Measurements from ENCODE around the gene USE1.
"Not testable (repeated sequence)": the region's sequence is repeated elsewhere in the genome, so short reads cannot be mapped to it uniquely, and the experiment has no call there.

The USE1 gene, protein sequence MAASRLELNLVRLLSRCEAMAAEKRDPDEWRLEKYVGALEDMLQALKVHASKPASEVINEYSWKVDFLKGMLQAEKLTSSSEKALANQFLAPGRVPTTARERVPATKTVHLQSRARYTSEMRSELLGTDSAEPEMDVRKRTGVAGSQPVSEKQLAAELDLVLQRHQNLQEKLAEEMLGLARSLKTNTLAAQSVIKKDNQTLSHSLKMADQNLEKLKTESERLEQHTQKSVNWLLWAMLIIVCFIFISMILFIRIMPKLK

DNA sequence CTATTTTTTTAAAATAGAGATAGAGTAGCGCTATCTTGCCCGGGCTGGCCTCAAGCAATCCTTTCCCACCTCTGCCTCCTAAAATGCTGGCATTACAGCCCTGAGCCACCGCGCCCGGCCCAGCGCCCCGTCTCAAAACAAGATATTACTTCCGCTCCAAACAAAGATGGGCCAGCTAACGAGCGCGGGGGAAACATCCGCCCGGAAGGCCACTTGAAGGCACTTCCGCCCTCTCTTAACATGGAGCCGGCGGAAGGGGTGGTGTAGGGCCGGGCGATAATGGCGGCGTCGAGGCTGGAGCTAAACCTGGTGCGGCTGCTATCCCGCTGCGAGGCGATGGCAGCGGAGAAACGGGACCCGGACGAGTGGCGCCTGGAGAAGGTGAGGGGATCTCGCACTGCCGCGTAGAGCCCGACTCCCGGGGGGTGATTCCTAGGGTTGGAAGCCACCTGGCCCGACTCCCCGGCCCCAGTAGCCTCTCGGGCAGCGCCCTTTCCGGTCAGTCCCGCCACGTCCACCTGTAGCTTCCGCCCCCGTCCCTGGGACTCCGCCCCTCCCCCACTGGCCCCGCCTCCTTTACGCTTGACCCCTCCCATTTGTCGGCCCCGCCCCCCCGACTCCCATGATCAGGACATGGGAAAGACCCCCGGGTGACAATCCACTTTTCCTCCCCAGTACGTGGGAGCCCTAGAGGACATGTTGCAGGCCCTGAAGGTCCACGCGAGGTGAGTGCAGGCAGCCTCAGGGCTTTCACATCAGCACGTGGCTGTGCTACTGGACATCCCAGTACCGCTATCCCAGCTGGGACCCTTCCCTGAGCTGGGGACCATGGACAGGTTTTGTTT lies at the start of gene USE1:
Gene USE1 (plus strand): TSS at position 231 of the 845 bp plus-strand sequence. CDS start 49 bp downstream, at position 280.
- DNase-seq = peak; percentile 91

DNA sequence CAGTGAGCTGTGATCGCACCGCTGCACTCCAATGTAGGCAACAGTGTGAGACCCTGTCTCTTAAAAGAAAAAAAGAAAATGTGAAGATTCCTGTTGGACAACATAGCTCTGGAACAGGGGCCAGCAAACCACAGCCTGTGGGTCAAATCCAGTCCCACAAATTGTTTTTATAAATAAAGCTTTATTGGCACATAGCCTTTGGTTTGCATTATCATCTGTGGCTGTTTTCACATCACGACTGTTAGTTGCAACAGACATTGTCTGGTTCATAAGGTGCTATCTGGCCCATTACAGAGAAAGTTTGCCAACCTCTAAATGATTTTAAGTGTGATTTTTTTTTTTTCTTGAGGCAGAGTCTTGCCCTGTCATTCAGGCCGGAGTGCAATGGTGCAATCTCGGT lies 49.4 kb upstream of the USE1 start:
- DNase-seq = no peak

DNA sequence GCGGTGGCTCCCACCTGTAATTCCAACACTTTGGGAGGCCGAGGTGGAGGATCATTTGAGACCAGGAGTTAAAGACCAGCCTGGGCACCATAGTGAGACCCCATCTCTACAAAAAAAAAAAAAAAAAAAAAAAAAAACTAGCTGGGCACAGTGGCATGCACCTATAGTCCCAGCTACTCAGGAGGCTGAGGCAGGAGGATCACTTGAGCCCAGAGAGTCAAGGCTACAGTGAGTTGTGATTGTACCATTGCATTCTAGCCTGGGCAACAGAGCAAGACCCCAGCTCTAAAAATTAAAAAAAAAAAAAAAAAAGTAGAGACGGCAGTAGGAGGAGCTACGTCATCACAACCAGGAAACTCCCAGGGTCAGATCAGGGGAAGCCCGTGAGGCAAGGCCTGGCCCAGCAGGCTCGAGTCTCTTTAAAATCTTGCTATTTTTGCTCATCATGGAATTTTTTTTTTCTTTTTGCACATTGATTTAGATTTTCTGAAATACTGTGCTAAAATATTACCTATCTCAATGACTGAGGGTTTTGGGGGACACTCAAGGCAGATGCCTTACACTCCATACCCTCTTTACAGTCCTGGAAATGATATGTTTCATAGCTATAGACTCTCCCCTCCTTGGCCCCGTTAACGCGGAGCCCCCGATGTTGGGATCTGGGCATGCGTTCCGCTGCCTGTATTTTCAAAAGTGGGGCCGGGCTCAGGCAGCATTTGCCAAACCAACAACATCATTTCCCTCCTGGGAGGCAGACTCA lies 44.4 kb upstream of the USE1 start:
- no peak for DNase-seq

DNA sequence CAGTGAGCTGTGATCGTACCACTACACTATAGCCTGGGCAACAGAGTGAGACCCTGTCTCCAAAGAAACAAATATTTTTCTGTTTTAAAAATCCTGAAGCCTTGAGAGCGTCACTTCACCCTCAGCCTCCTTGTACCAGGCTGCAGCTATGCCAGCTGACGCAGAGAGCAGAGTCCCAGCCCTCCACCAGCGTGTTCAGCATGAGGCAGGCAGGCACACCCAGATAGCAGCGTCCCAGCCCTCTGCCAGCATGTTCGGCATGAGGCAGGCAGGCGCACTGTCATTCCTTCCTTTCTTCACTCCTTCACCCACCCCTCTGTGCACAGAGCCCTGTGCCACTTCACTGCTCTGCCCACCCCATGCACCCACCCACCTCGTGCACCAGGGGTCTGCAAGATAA lies 43.3 kb upstream of the USE1 start:
- DNase-seq = no peak

DNA sequence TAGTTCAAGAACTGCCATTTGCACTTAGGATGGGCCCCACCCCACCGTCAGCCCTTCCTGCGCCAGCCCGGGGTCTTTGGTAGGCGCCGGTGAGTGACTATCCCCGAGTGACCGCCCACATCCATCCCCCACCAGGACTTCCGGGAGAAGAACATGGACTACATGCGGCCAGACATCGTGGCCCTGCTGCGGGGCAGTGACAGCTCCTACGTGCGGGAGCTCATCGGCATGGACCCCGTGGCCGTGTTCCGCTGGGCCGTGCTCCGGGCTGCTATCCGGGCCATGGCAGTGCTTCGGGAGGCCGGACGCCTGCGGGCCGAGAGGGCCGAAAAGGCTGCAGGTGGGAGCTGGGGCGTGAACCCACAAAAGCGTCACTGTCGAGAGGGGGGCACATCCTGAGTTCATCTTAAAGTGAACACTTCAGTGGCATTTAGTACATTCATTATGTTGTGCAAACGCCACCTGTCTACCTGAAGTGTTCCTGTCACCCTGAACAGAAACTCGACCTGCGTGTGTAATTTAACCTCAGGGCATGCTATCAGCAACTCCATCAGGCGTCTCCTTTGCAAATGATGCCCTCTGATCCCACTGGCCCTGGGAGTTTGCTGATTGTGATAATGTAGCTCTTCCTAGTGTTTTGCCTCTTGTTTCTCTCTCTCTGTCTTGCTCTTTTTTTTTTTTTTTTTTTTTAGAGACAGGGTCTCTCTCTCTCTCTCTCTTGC lies 42.4 kb upstream of the USE1 start:
- no peak for DNase-seq

DNA sequence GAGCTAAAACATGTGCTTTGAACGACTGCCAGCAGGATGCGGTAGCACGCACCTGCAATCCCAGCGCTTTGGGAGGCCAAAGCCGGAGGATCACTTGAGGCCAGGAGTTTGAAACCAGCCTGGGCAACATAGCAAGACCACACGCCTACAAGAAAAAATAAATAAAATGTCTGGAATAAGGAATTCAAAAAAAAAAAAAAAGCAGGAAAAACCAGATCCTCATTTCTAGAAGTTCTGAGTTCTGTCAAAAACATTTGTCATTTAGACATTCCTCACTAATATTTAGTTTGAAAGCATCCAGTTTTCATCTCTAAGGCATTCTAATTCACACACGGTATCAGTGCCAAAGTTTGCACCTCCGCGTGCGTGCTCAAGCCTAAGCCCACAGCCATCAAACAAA lies 36.9 kb upstream of the USE1 start:
- no peak for DNase-seq

DNA sequence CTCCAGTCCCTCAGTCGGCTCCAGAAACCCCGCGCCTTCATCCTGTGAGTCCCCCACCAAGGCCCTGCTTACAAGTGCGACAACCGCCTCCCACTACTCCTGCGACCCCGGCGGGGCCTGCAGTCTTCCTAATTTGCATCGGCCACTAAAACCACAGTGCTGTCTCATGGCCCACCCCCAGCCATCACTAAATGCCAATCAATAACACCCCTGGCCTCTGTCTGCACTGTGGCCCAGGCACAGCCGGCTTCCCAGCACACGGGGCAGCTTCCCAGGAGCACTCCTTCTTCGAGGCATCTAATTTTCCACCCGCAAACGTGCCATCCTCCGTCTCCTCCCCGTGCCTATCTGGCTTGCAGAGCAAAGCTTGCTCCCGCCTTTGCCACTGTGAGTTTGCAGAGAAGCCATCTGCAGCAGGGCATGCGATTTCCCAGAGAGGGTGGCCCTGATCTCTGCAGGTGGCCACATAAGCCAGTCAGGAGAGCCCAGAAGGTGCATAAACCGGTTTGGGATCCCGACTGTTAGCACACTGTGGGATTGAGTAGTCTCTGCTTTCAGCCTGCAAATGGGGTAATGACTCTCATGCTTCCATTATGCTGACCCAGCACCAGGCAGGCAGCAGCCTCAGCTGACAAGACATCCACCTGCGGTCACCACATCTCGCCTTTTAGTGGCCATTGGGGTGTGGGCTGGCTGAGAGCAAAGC lies 34.0 kb upstream of the USE1 start:
- no peak for DNase-seq

DNA sequence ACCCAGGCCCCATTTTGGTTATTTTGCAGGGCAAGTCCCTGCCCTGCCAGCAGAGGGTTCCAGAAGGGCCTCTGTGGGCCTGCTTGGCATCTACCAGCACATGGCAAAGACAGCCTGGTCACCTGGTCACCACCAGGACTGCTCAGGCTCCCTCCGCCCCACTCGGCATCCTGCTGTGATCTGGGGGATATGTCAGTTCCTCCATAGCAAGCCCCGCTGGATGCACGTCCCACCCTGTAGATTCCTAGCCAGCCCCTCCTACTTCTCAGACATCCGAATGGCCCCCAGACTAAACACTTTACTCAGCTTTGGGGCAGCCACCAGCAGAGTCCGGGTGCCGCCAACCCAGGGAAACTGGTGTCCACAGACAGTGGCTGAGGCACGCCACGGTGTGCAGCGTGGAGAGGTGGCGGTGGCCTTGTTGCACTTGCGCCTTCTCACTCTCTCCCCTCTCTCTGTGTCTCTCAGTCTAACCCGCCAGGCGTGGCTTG lies 31.8 kb upstream of the USE1 start:
- no peak for DNase-seq

DNA sequence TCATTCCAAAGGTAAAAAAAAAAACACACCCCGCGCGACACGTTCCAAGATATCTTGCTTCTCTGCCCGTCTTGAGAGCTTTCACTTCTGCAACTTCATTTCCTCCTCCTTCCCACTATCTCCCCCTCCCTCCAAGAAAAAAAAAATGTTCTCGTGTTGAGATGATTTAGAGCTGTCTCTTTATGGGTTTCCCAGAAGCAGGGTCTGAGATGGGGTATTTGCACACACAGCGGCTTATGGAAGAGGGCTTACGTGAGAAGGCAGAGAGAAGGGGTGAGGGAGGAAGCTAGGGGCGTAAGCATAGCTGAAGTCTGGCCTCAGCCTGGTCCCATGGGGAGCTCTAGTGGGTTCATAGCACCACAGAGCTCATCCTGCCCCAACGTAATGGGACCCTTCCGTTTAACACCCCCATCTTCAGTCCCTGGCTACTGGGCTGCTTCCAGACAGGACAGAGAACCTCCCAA lies 31.3 kb upstream of the USE1 start:
- peak; percentile 19 for DNase-seq

DNA sequence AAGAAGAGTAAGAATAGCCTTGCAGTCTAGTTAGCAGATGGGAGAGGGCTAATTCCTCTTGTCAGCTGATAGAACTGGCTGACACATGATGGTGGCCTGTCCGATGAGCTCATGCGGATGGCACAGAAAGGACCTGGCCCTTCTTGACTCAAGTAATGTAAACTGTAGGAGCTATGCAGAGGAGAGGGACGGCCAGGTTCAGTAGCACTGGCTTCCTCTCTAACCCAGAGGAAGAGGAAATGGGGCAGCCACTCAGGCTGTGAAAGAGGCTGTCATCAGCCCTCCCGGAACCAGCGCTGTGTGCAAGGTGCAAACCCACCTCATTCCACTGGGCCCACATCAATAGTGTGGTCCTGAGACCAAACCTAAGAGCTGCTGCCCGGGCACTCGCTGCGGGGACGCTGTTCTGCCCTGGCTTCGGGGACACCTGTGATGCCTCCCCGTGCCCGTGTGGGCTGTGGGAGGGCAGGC lies 30.8 kb upstream of the USE1 start:
- DNase-seq = no peak

DNA sequence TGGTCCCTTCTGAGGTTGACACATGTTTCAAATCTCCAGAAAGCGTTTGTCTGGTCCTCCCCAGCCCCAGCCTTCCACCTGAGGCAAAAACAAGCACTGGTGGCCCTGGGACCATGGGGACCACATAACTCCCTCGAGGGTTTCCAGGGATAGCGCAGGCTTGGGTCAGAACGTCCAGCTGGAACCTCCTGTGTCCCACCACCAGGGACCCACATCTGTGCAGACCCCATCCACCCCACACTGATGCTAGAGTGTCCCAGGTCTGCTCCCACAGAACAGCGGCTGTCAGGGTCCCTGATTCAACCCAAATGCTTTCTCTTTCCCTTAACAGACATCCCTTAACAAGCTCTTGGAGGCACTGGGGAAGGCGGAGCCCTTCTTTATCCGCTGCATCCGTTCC lies 29.6 kb upstream of the USE1 start:
- DNase-seq = no peak

DNA sequence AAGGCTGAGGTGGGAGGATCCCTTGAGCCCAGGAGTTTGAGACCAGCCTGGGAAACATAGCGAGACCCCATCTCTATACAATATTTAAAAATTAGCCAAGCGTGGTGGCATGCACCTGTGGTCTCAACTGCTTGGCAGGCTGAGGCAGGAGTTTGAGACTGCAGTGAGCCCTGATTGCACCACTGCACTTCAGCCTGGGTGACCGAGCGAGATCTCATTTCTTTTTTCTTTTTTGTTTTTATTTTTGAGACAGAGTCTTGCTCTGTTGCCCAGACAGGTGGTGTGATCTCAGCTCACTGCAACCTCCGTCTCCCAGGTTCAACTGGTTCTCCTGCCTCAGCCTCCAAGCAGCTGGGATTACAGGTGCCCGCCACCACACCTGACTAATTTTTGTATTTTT lies 23.4 kb upstream of the USE1 start:
- not testable (repeated sequence) for DNase-seq

DNA sequence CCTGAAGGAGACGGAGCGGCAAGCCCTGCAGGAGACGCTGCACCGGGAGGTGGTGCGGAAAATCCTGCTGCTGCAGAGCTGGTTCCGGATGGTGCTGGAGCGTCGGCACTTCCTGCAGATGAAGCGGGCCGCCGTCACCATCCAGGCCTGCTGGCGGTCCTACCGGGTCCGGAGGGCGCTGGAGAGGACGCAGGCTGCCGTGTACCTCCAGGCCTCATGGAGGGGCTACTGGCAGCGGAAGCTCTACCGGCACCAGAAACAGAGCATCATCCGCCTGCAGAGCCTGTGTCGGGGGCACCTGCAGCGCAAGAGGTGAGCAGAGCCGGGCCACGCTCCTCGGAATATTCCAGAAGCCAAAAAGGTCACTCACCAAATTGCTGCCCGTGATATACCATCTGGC lies 22.4 kb upstream of the USE1 start:
- DNase-seq = no peak

DNA sequence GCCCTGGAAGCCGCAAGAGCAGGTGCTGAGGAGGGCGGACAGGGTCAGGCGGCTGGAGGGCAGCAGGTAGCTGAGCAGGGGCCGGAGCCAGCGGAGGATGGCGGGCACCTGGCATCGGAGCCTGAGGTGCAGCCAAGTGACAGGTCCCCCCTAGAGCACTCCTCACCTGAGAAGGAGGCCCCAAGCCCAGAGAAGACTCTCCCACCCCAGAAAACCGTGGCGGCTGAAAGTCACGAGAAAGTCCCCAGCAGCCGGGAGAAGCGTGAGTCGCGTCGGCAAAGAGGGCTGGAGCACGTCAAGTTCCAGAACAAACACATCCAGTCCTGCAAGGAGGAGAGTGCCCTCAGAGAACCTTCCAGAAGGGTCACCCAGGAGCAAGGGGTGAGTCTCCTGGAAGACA lies 20.5 kb upstream of the USE1 start:
- DNase-seq = no peak

DNA sequence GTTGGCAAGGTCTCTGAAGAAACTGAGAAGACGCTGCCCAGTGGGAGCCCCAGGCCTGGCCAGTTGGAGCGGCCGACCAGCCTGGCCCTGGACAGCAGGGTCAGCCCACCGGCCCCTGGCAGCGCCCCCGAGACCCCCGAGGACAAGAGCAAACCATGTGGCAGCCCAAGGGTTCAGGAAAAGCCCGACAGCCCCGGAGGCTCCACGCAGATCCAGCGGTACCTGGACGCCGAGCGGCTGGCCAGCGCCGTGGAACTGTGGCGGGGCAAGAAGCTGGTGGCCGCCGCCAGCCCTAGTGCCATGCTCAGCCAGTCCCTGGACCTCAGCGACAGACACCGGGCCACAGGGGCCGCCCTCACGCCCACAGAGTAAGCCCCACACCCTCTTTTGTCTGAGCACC lies 20.1 kb upstream of the USE1 start:
- no peak for DNase-seq

DNA sequence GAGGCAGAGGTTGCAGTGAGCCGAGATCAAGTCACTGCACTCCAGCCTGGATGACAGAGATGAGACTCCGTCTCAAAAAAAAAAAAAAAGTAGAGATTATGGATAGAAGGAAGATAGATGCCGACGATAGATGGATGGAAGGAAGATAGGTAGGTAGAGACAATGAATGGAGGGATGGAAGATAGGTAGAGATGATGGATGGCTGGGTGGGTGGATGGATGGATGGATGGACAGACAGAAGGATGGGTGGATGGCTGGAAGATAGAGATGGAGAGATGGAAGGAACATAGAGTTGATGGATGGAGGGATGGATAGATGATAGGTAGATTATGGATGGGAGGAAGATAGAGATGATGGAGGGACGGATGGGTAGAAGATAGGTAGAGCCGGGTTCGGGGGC lies 18.5 kb upstream of the USE1 start:
- no peak for DNase-seq

DNA sequence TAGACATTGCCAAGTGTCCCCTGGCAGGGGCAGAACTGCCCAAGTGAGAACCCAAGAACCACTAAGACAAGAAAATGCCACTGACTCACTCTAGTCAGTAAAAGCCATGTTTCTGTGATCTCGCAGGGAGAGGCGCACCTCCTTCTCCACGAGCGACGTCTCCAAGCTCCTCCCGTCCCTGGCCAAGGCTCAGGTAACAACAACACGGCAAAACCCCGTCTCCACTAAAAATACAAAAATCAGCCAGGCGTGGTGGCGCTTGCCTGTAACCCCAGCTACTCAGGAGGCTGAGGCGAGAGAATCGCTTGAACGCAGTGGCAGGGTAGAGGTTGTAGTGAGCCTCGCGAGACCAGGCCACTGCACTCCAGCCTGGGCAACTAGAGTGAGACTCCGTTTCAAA lies 17.5 kb upstream of the USE1 start:
- no peak for DNase-seq

DNA sequence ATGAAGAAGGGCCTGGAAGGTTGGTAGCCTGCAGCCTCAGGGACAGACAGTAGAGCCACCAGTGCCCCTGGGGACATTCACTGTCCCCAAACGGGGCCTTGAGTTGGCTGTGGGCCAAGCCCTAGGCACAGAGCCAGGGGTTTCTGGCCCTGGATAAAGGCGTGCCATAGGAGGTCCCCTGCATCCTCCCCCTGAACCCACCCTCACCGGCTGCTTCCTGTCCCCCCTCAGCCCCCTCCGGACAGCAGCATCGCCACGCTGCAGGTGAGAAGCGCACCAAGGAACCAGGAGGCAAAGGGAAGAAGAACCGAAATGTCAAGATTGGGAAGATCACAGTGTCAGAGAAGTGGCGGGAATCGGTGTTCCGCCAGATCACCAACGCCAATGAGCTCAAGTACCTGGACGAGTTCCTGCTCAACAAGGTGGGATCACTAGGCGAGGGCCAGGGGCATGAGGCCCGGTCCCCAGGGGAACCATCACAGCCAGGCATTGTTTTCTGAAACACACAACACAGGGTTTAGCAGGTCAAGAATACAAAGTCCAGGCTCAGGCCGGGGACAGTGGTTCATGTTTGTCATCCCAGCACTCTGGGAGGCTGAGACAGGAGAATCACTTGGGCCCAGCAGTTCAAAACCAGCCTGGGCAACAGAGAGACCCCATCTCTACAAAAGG lies 14.6 kb upstream of the USE1 start:
- no peak for DNase-seq

DNA sequence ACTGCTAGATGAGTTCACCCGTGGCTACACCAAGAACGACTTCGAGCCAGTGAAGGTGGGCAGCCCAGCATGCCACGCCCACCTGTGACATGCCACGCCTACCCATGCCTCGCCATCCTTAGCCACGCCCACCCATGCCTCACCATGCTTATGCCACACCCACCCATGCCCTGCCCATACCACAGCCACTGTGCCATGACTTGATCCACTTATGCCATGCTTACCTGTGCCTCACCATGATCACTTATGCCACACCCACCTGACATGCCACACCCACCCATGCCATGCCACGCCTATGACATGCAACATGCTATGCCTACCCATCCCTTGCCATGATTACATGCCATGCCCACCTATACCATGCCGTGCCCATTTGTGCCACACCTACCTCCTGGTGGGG lies 12.9 kb upstream of the USE1 start:
- no peak for DNase-seq

DNA sequence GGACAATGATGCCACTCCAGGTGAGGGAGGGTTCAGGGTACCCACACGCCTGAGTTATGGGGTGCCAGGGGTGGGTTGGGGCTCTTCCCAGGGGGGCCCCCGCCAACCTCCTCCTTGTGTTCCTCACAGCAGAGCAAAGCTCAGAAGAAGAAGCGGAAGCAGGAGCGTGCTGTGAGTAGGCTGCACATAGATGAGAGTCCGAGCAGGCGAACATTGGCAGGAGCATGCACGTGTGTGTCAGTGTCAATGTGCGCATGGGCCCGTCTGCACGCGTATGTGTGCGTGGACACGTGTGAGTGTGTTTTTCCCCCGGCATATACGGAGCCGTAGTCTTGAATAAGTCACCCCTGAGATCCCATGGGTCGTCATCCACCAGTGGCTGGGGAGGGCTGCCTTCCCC lies 12.4 kb upstream of the USE1 start:
- DNase-seq = no peak

Measured in fibroblast of upper back skin (primary cell).